ENCODE results near the gene XYLT1. TPM values are rescaled to one million over a fixed set of nuclear protein-coding genes. Genes with fewer than 3 reads are reported as not detected.

Gene XYLT1
- total and polyA plus RNA-seq, 9 of the 15 experiments (the other 6 are each of a cell fraction or from before 2014, with no cell fraction given): 0.03 to 0.09 (median 0.08) TPM; not detected in 6

DNA sequence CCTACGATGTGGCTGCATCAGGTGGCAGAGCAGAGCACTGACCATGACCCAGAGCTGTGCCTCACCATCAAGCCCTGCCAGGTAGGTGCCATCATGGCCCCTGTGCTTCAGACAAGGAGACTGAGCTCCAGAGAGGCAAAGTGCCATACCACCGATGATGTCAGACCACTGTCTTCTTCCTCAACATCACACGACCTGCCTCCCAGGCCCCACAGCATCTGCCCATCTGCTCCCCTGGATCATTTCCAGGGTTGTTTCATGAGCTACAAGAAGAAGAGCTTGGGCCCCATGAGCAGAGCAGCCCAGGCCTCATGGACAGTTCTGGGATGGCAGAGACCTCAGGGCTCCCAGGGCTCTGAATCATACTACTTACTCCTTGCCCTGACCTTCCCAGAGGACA is 9.9 kb downstream of the XYLT1 start:
- no peak overlapping the region for H2AFZ ChIP-seq (ENCODE audit: low read depth, low read length)
- no peak for DNase-seq (ENCODE audit: extremely low read depth in 1 of 4, low spot score in 3 of 4)
- FAIRE-seq: no peak
- ChIA-PET CTCF (ENCODE audit: low intra/inter-chr PET ratio) (no interaction called here), POLR2A (interaction anchor here (0.5 kb wide), 1 partner anchor 16 kb away, joined by 3 read pairs; no protein-coding TSS in a partner anchor)
- no peaks in the 10 kb centered on the region for H3K9me3 ChIP-seq (replicated peaks; ENCODE audit: control insufficient read depth, insufficient read depth, low read depth, low read length)
- intact Hi-C loops (cut with micrococcal nuclease): no loop called here
- H3K9me1 ChIP-seq (ENCODE audit: control insufficient read depth, insufficient read depth, low read length): no peaks in the 10 kb centered on the region
- BruUV-seq (replicated peaks): no TSS peak
- in situ Hi-C loops (cut with MboI): no loop called here
- H3K27me3 ChIP-seq (ENCODE audit: control insufficient read depth in 2 of 2, insufficient read depth in 2 of 2, low read length in 2 of 2): peaks cover 12 to 41% of the 10 kb centered on the region in 2 experiments
- no peak overlapping the region for H3K27ac ChIP-seq (ENCODE audit: extremely low read depth, low read depth, low read length)
- H3K4me3 ChIP-seq: no peak overlapping the region
- H3K4me1 ChIP-seq (replicated peaks in 1 of 2; ENCODE audit: control insufficient read depth in 2 of 2, insufficient read depth in 2 of 2, low read length in 2 of 2): no peaks in the 10 kb centered on the region
- no peak for ATAC-seq
- no peak overlapping the region for H3K9ac ChIP-seq (ENCODE audit: insufficient read depth in 1 of 2, low read depth in 2 of 2, low read length in 2 of 2)
- no peak overlapping the region for H3K4me2 ChIP-seq (ENCODE audit: insufficient read depth, low read length)
- H4K20me1 ChIP-seq (replicated peaks; ENCODE audit: control insufficient read depth, insufficient read depth, low read length): 0 out of 2 replicates have a peak, but pooled peaks cover 3% of the 10 kb centered on the region
- TF ChIP-seq RREB1 (CRISPR knock-in tag; IDR thresholded peaks at IDR 0.05) (no peak), SIRT6 (IDR thresholded peaks at IDR 0.05; ENCODE audit: low read depth, low read length) (no peak), POLR2G (IDR thresholded peaks at IDR 0.05; ENCODE audit: low read depth, low read length) (no peak), POLR3G (IDR thresholded peaks at IDR 0.05; ENCODE audit: extremely low read depth, insufficient read length, insufficient replicate concordance) (no peak), ZNF23 (CRISPR knock-in tag; IDR thresholded peaks at IDR 0.05) (no peak), NFATC3 (IDR thresholded peaks at IDR 0.05) (no peak)
- TF ChIP-seq, protein P1, sequence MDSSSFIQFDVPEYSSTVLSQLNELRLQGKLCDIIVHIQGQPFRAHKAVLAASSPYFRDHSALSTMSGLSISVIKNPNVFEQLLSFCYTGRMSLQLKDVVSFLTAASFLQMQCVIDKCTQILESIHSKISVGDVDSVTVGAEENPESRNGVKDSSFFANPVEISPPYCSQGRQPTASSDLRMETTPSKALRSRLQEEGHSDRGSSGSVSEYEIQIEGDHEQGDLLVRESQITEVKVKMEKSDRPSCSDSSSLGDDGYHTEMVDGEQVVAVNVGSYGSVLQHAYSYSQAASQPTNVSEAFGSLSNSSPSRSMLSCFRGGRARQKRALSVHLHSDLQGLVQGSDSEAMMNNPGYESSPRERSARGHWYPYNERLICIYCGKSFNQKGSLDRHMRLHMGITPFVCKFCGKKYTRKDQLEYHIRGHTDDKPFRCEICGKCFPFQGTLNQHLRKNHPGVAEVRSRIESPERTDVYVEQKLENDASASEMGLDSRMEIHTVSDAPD (CRISPR knock-in tag; IDR thresholded peaks at IDR 0.05): no peak
- no peaks in the 10 kb centered on the region for H3K36me3 ChIP-seq (ENCODE audit: control insufficient read depth, insufficient read depth, low read length)
- WGBS (ENCODE audit: insufficient coverage, low coverage, missing lambda C conversion rate): 2% methylated on average over 3 of the region's 3 CpGs
- H3K79me2 ChIP-seq (ENCODE audit: control insufficient read depth, insufficient read depth, low read length): no peaks in the 10 kb centered on the region

All from K562 (cell line).